ENCODE data around the gene B4GALNT4.
"Not testable (repeated sequence)": the region's sequence is repeated elsewhere in the genome, so short reads cannot be mapped to it uniquely, and the experiment has no call there.

The B4GALNT4 gene, protein sequence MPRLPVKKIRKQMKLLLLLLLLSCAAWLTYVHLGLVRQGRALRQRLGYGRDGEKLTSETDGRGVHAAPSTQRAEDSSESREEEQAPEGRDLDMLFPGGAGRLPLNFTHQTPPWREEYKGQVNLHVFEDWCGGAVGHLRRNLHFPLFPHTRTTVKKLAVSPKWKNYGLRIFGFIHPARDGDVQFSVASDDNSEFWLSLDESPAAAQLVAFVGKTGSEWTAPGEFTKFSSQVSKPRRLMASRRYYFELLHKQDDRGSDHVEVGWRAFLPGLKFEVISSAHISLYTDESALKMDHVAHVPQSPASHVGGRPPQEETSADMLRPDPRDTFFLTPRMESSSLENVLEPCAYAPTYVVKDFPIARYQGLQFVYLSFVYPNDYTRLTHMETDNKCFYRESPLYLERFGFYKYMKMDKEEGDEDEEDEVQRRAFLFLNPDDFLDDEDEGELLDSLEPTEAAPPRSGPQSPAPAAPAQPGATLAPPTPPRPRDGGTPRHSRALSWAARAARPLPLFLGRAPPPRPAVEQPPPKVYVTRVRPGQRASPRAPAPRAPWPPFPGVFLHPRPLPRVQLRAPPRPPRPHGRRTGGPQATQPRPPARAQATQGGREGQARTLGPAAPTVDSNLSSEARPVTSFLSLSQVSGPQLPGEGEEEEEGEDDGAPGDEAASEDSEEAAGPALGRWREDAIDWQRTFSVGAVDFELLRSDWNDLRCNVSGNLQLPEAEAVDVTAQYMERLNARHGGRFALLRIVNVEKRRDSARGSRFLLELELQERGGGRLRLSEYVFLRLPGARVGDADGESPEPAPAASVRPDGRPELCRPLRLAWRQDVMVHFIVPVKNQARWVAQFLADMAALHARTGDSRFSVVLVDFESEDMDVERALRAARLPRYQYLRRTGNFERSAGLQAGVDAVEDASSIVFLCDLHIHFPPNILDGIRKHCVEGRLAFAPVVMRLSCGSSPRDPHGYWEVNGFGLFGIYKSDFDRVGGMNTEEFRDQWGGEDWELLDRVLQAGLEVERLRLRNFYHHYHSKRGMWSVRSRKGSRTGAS

DNA sequence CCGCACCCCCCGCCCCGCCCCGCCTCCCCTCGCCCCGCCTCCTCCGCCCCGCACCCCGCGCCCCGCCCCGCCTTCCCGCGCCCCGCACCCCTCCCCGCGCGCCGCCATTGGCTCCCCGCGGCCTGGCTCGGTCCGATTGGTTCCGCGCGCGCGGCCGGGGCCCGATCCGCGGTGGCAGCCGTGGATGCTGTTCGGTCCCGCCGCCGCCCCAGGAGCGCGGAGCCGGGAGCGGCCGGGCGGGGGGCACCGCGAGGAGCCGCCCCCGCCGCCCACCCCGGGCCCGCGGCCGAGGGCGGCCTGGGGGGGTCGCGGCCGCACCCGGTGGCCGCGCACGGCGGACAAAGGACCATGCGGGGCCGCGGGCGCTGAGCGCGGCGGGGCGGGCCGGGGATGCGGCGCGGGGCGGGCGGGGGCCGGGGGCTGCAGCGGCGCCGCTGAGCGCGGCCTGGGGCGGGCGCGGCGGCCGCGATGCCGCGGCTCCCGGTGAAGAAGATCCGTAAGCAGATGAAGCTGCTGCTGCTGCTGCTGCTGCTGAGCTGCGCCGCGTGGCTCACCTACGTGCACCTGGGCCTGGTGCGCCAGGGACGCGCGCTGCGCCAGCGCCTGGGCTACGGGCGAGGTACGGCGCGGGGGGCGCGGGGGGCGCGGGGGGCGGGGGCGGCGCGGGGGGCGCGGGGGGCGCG, at the start of gene B4GALNT4:
Gene B4GALNT4 (plus strand): TSS at position 164 of the 683 bp plus-strand sequence. CDS start 305 bp downstream, at position 469.
- H3K4me3 Mint-ChIP-seq: peak within 1 kb of the TSS; percentile 74
- no peaks in the 10 kb centered on the region for H3K9me3 Mint-ChIP-seq
- no peak for ATAC-seq
- H3K27ac Mint-ChIP-seq: no peak within 1 kb of the TSS
- H3K36me3 Mint-ChIP-seq: no peaks in the 10 kb centered on the region
- H3K27me3 Mint-ChIP-seq: peaks cover 76% of the 10 kb centered on the region
- H3K4me1 Mint-ChIP-seq: peaks cover 20% of the 10 kb centered on the region

DNA sequence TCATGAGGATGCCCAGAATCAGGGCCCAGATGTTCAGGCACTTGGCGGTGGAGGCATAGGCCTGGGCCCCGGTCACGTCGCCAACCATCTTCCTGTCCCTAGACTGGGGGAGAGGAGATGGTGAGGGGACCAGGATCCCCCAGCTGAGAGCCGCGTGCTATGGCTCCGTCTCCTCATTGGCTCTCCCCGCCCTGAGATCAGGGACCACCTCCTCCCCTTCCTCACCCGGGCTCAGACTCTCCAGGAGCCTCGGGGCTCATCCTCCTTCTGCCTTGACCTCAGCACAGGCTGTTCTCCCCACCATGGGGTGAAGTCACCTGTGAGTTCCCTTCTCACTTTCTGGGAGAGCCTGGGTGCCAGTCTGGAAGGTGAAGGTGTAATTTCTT, 49.4 kb upstream of the B4GALNT4 start:
- not testable (repeated sequence) for H3K9me3 Mint-ChIP-seq, H3K27me3 Mint-ChIP-seq, H3K36me3 Mint-ChIP-seq, ATAC-seq, H3K27ac Mint-ChIP-seq
- Mint-ChIP-seq H3K4me1 (peaks cover 40% of the 10 kb centered on the region), H3K4me3 (peak overlapping the region; percentile 57)

DNA sequence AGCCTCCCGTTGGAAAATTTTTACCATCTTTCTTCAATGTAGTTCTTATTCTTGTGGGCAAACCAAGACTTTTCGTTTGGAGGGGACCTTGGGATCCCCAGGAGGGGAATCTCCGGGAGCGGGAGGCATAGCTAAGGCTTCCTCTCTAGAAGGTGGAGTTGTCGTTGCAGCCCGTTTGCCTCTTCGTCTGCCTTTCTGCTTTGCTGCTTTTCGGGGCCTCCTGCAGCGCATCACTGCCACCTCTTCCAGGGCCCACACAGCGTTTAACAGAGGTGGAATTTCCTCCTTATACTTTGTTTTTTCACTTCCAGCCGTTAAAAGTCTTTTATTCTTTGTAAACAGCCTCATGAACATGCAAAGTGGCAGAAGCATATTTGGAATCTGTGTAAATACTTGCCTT, 45.1 kb upstream of the B4GALNT4 start:
- H3K36me3 Mint-ChIP-seq: no peaks in the 10 kb centered on the region
- no peaks in the 10 kb centered on the region for H3K27me3 Mint-ChIP-seq
- ATAC-seq: no peak
- H3K27ac Mint-ChIP-seq: no peak overlapping the region
- H3K4me3 Mint-ChIP-seq: no peak overlapping the region
- no peaks in the 10 kb centered on the region for H3K9me3 Mint-ChIP-seq
- peaks cover 48% of the 10 kb centered on the region for H3K4me1 Mint-ChIP-seq

DNA sequence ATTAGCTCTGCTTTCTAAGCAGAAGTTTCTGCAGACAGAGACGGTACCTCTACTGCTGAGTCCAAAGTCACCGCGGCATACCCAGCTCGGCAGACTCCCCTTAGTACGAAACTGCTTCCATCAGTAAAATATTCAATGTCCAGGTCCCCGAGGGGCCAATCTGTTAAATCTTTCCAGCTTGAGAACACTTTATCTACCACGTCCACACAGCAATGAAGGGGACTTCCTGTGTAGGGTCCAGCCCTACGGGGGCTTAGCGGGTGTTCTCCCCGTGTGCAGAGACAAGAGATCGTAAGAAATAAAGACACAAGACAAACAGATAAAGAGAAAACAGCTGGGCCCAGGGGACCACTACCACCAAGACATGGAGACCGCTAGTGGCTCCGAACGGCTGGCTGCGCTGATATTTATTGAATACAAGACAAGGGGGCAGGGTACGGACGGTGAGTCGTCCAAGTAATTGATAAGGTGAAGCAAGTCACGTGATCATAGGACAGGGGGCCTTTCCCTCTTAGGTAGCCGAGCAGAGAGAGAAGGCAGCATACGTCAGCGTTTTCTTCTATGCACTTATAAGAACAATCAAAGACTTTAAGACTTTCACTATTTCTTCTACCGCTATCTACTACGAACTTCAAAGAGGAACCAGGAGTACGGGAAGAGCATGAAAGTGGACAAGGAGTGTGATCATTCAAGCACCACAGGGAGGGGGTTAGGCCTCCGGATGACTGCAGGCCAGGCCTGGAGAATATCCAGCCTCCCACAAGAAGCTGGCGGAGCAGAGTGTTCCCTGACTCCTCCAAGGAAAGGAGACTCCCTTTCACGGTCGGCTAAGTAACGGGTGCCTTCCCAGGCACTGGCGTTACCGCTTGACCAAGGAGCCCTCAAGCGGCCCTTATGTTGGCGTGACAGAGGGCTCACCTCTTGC, 44.4 kb upstream of the B4GALNT4 start:
- not testable (repeated sequence) for H3K4me3 Mint-ChIP-seq, H3K36me3 Mint-ChIP-seq, H3K9me3 Mint-ChIP-seq, ATAC-seq, H3K27me3 Mint-ChIP-seq
- Mint-ChIP-seq H3K4me1 (peaks cover 49% of the 10 kb centered on the region), H3K27ac (peak overlapping the region; percentile 99)

DNA sequence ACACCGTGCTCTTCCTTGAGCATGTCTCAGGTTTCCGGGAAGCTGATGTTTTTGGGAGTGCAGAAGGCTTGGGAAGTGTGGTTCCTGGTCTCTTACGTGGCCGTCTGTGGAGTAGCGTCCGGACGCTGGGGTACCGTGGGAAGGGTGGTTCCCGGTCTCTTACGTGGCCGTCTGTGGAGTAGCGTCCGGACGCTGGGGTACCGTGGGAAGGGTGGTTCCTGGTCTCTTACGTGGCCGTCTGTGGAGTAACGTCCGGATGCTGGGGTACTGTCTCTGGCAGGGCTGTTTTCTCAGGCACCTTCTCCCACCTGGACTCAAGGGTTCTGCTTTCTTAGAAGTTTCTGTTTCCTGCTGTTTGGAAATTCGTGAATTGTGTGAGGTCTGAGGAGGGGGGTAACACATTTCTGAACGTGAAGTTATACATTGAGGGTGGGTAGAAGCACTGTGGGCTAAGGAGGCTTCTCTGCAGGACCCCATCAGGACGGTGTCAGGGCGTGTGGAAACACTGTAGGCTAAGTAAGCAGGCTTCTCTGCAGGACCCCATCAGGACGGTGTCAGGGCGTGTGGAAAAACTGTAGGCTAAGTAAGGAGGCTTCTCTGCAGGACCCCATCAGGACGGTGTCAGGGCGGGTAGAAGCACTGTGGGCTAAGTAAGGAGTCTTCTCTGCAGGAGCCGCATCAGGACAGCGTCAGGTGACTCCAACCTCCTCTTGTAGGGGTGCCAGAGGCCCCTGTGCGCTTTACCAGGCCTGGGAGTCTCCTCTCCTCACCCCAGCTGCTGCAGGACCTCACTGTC, 43.3 kb upstream of the B4GALNT4 start:
- Mint-ChIP-seq H3K4me1 (peaks cover 51% of the 10 kb centered on the region), H3K36me3 (no peaks in the 10 kb centered on the region), H3K4me3 (no peak overlapping the region)

DNA sequence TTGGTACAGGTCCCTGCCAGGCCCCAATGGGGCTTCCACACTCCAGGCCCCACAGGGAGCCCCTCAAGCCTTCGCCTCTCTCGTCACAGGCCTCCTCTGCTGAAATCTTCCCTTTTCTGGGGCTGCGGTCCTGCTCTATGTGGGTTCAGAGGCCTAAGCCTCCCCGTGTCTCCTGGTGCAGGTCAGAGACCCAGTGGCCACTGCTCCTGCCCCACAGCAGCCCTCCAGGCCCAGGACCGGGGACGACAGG, 42.8 kb upstream of the B4GALNT4 start:
- Mint-ChIP-seq H3K4me3 (peak overlapping the region; percentile 54), H3K4me1 (peaks cover 56% of the 10 kb centered on the region), H3K36me3 (no peaks in the 10 kb centered on the region), H3K27me3 (no peaks in the 10 kb centered on the region), H3K9me3 (no peaks in the 10 kb centered on the region), H3K27ac (peak overlapping the region; percentile 99)
- ATAC-seq: no peak

More for the DNA sequence above, 43.3 kb upstream of the B4GALNT4 start:
- H3K27ac Mint-ChIP-seq: peak overlapping the region; percentile 99
- ATAC-seq: no peak
- no peaks in the 10 kb centered on the region for H3K9me3 Mint-ChIP-seq
- no peaks in the 10 kb centered on the region for H3K27me3 Mint-ChIP-seq

DNA sequence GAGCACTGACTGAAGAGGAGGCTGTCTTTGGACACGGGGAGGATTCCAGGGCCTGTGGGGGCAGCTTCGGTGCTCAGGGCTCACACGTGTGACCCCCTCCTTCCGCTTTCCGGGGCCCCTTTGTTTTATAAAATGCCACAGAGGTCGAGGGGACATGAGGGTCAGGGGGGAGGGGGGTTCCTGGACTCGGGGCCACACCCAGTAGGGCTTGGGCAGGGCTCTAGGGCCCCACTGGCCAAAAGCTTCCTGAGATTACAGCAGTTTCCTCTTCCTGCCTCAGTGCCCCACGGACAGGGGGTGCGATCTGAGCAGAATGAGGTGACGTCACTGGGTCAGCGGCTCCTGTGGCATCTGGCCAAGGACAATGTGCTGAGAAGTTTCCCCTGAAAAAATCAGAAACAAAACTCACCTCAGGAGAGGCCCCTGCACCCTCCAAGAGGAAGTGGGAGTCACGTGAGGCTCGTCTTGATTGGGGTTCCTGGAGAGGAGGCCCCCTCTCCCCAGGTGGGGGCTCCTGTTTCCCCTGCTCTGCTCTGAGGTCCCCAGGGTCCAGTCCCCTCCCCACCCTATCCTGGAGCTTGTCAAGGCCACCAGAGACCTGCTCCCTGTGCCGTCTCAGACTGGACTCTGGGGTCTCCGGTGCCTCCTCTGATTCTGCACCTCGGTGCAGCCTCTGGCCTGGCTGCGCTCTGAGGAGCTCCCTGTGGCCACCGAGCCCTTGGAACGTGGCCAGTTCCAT, 42.3 kb upstream of the B4GALNT4 start:
- no peaks in the 10 kb centered on the region for H3K36me3 Mint-ChIP-seq
- peaks cover 58% of the 10 kb centered on the region for H3K4me1 Mint-ChIP-seq
- H3K4me3 Mint-ChIP-seq: peak overlapping the region; percentile 54
- no peaks in the 10 kb centered on the region for H3K9me3 Mint-ChIP-seq
- peak; percentile 86 for ATAC-seq
- no peaks in the 10 kb centered on the region for H3K27me3 Mint-ChIP-seq
- H3K27ac Mint-ChIP-seq: peak overlapping the region; percentile 99

DNA sequence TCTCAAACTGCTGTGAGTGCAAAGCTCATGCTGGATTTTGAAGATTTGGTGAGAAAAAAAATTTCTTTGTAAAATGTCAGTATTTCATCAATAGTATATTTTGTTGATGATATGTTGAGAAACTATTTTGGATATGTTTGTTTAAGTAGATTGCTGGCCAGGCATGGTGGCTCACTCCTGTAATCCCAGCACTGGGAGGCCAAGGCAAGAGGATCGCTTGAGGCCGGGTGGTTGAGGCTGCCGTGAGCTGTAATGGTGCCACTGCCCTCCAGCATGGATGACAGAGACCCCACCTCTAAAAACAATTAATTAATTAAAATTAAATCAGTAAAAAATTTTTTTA, 41.7 kb upstream of the B4GALNT4 start:
- ATAC-seq: no peak
- no peaks in the 10 kb centered on the region for H3K27me3 Mint-ChIP-seq
- H3K9me3 Mint-ChIP-seq: no peaks in the 10 kb centered on the region
- no peaks in the 10 kb centered on the region for H3K36me3 Mint-ChIP-seq
- H3K4me3 Mint-ChIP-seq: peak overlapping the region; percentile 38
- peak overlapping the region; percentile 99 for H3K27ac Mint-ChIP-seq
- H3K4me1 Mint-ChIP-seq: peaks cover 58% of the 10 kb centered on the region

DNA sequence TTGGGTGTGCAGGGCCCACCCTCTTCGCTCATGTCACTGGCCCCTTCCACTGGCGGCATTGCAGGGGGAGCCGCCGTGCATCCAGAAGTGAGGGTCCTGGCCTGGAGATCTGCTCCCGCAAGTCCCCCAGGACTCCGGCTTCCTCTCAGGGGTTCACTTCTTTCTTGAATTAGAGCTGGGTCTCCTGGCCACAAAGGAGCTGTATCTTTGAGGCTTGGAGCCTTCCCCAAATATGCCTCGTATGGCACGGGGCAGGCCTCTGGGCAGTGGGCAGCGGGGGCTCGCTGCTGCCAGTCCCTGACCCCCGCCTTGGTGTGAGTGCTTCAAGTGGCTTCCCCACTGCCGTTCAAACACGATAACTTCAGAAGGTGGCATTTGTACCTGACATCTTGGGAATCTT, 41.3 kb upstream of the B4GALNT4 start:
- Mint-ChIP-seq H3K4me3 (no peak overlapping the region), H3K4me1 (peaks cover 63% of the 10 kb centered on the region), H3K36me3 (no peaks in the 10 kb centered on the region), H3K27ac (no peak overlapping the region), H3K9me3 (no peaks in the 10 kb centered on the region), H3K27me3 (no peaks in the 10 kb centered on the region)
- ATAC-seq: no peak

DNA sequence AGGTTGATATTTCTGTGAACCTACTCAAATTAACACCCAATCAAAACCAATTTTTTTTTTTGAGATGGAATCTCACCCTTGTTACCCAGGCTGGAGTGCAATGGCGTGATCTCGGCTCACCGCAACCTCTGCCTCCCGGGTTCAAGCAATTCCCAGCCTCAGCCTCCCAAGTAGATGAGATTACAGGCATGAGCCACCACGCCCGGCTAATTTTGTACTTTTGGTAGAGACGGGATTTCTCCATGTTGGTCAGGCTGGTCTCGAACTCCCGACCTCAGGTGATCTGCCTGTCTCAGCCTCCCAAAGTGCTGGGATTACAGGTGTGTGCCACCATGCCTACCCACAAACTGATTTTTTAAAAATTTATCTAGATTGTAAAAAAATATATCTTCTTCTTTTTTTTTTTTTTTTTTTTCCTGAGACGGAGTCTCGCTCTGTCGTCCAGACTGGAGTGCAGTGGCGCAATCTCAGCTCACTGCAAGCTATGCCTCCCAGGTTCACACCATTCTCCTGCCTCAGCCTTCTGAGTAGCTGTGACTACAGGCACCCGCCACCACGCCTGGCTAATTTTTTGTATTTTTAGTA, 40.7 kb upstream of the B4GALNT4 start:
- H3K4me3 Mint-ChIP-seq, H3K27me3 Mint-ChIP-seq, H3K9me3 Mint-ChIP-seq, ATAC-seq, H3K36me3 Mint-ChIP-seq: not testable (repeated sequence)
- peak overlapping the region; percentile 60 for H3K27ac Mint-ChIP-seq
- H3K4me1 Mint-ChIP-seq: peaks cover 63% of the 10 kb centered on the region

DNA sequence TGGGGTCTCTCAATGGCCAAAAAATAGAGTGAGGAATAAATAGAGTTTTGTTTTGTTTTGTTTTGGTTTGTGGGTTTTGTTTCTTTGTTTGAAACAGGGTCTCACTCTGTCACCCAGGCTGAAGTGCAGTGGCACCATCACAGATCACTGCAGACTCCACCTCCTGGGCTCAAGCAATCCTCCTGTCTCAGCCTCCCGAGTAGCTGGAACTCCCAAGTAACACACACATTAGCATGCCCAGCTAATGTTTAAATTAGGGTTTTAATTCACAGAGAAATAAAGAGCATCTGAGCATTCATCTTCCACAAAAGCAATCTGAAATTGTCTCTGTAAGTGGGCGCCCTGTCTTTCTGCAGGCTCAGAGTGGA, 39.4 kb upstream of the B4GALNT4 start:
- H3K4me3 Mint-ChIP-seq: no peak overlapping the region
- no peaks in the 10 kb centered on the region for H3K27me3 Mint-ChIP-seq
- no peak for ATAC-seq
- no peaks in the 10 kb centered on the region for H3K36me3 Mint-ChIP-seq
- H3K4me1 Mint-ChIP-seq: peaks cover 59% of the 10 kb centered on the region
- no peaks in the 10 kb centered on the region for H3K9me3 Mint-ChIP-seq
- peak overlapping the region; percentile 60 for H3K27ac Mint-ChIP-seq

DNA sequence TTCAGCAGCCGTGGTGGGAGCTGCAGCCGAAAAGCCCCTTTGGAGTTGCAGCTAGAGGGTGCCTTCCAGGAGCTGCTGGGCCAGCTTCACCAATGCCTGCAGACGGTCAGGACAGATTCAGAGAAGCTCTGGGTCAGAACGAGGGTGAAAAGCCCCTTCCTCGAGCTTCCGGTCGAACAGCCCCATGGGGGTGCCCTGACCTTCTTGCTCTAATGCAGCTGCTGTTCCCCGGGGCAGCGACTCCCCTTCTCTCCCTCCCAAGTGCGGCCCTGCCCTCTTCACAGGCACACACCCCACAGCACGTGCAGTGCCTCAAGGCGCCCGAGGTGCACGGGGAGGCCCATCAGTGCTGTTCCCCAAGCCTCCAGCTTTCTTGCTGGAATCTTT, 39.0 kb upstream of the B4GALNT4 start:
- Mint-ChIP-seq H3K9me3 (no peaks in the 10 kb centered on the region), H3K27ac (peak overlapping the region; percentile 60), H3K36me3 (no peaks in the 10 kb centered on the region), H3K4me1 (peaks cover 57% of the 10 kb centered on the region), H3K4me3 (peak overlapping the region; percentile 23), H3K27me3 (no peaks in the 10 kb centered on the region)
- ATAC-seq: no peak

DNA sequence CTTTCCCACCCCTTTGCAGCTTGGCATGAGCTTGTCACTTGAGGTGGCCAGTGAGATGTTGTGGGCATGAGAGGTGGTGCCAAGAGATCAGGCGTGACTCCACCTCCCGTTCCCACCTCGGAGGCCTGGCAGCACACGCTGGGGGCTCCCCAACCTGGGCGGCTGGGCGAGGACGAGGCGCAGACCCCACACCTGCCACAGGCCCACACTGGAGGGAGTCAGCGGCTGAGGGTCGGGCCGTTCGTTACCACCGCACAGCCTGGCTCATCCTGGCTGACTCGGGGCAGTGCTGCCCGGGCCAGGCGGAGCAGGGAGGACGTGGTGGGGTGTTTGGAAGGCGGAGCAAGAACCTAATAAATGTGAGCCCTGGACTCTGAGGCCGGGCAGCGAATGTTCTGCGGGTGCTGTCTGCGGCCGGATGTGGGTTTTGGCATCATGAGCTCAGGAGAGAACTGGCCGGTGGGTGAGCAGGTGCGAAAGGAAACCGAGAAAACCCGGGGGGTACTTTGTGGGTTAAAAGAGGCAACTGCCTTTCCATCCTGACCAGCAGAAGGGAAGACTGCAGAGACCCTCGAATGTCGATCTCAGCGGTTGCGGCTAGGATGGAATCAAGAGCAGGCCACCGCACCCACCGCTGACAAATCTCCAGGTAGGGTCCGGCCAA, 38.5 kb upstream of the B4GALNT4 start:
- Mint-ChIP-seq H3K36me3 (no peaks in the 10 kb centered on the region), H3K9me3 (no peaks in the 10 kb centered on the region), H3K27me3 (no peaks in the 10 kb centered on the region), H3K4me1 (peaks cover 56% of the 10 kb centered on the region), H3K27ac (peak overlapping the region; percentile 60), H3K4me3 (peak overlapping the region; percentile 36)
- peak; percentile 13 for ATAC-seq
